Prostate gland (tissue), 2 donors: ENCODE measurements around the gene C1QTNF7. TPM values are rescaled to one million over a fixed set of nuclear protein-coding genes. Genes with fewer than 3 reads are reported as not detected.

ENCODE experiments used
- DNase-seq: peaks from one replicate; pipeline ENCODE4 v3.0.0-alpha.2; 2019; ENCODE audit warnings: low spot score
- H3K27ac ChIP-seq, 2 donors: fragments of 200-600 bp; sonication (generic); 2 replicates each; pipeline ENCODE4 v1.5.1; 2017 to 2019
- H3K27me3 ChIP-seq: fragments of 200-600 bp; sonication (generic); replicated peaks from 2 replicates; pipeline ENCODE4 v1.5.1; 2019; ENCODE audit not compliant: insufficient read depth
- H3K36me3 ChIP-seq, 2 donors: fragments of 200-600 bp; sonication (generic); 1 replicate in 1 of 2; 2 replicates in 1 of 2; pipeline versions ENCODE4 v1.5.1 to v1.8.1; 2017 to 2019
- H3K4me1 ChIP-seq: fragments of 200-600 bp; sonication (generic); replicated peaks from 2 replicates; pipeline ENCODE4 v1.5.1; 2019
- H3K4me3 ChIP-seq, 2 donors: fragments of 200-600 bp; sonication (generic); 2 replicates each; pipeline ENCODE4 v1.5.1; 2017 to 2019
- H3K9me3 ChIP-seq: fragments of 200-600 bp; sonication (generic); 2 replicates; pipeline ENCODE4 v1.5.1; 2017
- CTCF ChIP-seq, 4 experiments: fragments of 200-600 bp in 2 of 4; fragments of 450-650 bp in 2 of 4; sonication (generic) in 2 of 4; IDR thresholded peaks; 1 replicate in 3 of 4; 2 replicates in 1 of 4; pipeline ENCODE4 v1.5.1; 2016 to 2019; ENCODE audit warnings: antibody characterized with exemption in 4 of 4, mild to moderate bottlenecking in 2 of 4, moderate library complexity in 2 of 4
- POLR2A ChIP-seq: fragments of 450-650 bp; IDR thresholded peaks from one replicate; pipeline ENCODE4 v1.6.1; 2016; ENCODE audit warnings: antibody characterized with exemption, mild to moderate bottlenecking
- POLR2AphosphoS5 ChIP-seq: sonication (generic); formaldehyde crosslinking; IDR thresholded peaks from one replicate; pipeline ENCODE4 v1.6.1; 2017; ENCODE audit warnings: antibody characterized with exemption
- WGBS: methylation state at CpG from one replicate; pipeline ENCODE4 v1.1.5; 2018; 5-methylcytosine and 5-hydroxymethylcytosine counted together
- intact Hi-C: fragments of 100-400 bp; cut with DNase I; formaldehyde crosslinking; loops from one replicate; pipeline ENCODE4 v1.14.2; 2022
- total RNA-seq, 2 donors: library from RNA; depleted of rRNA; stranded (reverse); fragments of >200 nt; gene quantifications; one replicate each; pipeline ENCODE4 v1.1.0, GENCODE V29; 2016

The C1QTNF7 gene
- total RNA-seq, 2 donors from 2014 or later, result 4.6 to 6.0 TPM

- TF ChIP-seq CTCF (IDR thresholded peaks at IDR 0.05) (no peak), POLR2A (no peak), POLR2AphosphoS5 (no peak)
- Histone ChIP-seq H3K9me3 (no peaks in the 10 kb centered on the region), H3K27me3 (no peaks in the 10 kb centered on the region), H3K4me1 (no peaks in the 10 kb centered on the region), H3K4me3 (no peak overlapping the region), H3K27ac (no peak overlapping the region), H3K36me3 (no peaks in the 10 kb centered on the region)
- WGBS, result 67% methylated on average over 2 of the region's 2 CpGs
- intact Hi-C loops, result loop anchor here (2.0 to 10.0 kb wide), 4 partner anchors 61 to 454 kb away; partner anchors contain the start of gene CPEB2
- no peak for DNase-seq
Measured at GRCh38 chr4:15458616-15459015, 30.8 kb downstream of the C1QTNF7 start.

GRCh38 chr4:15459706-15460105 lies 31.9 kb downstream of the C1QTNF7 start:
- H3K9me3 ChIP-seq, result no peaks in the 10 kb centered on the region
- intact Hi-C loops, result loop anchor here (2.0 to 10.0 kb wide), 4 partner anchors 62 to 455 kb away; partner anchors contain the start of gene CPEB2
- TF ChIP-seq POLR2A, result no peak
- TF ChIP-seq POLR2AphosphoS5, result no peak
- no peak for TF ChIP-seq CTCF (IDR thresholded peaks at IDR 0.05)
- no peaks in the 10 kb centered on the region for H3K36me3 ChIP-seq
- no peaks in the 10 kb centered on the region for H3K4me1 ChIP-seq
- no peak overlapping the region for H3K4me3 ChIP-seq
- no peak overlapping the region for H3K27ac ChIP-seq
- no peak for DNase-seq
- no peaks in the 10 kb centered on the region for H3K27me3 ChIP-seq

- WGBS, result 87% methylated on average over 1 of the region's 1 CpG
- no peaks in the 10 kb centered on the region for H3K27me3 ChIP-seq
- no peaks in the 10 kb centered on the region for H3K4me1 ChIP-seq
- no peaks in the 10 kb centered on the region for H3K36me3 ChIP-seq
- intact Hi-C loops, result no loop called here
- no peak overlapping the region for H3K4me3 ChIP-seq
- no peaks in the 10 kb centered on the region for H3K9me3 ChIP-seq
- no peak overlapping the region for H3K27ac ChIP-seq
- TF ChIP-seq CTCF (IDR thresholded peaks at IDR 0.05) (no peak), POLR2A (no peak)
- no peak for DNase-seq
Measured at GRCh38 chr4:15466596-15466995, 38.8 kb downstream of the C1QTNF7 start.

GRCh38 chr4:15469402-15470127 lies 41.7 kb downstream of the C1QTNF7 start, which contains the start of gene CC2D2A:
Gene CC2D2A (plus strand): TSS chr4:15469882. CDS start chr4:15475933, 6,051 bp downstream.
- Histone ChIP-seq H3K9me3 (no peaks in the 10 kb centered on the region), H3K4me3 (peak within 1 kb of the TSS; percentile 30 to 36), H3K27me3 (no peaks in the 10 kb centered on the region), H3K36me3 (no peaks in the 10 kb centered on the region), H3K27ac (peak within 1 kb of the TSS; percentile 24 to 26), H3K4me1 (no peaks in the 10 kb centered on the region)
- no peak for DNase-seq
- WGBS, result 5% methylated on average over 14 of the region's 14 CpGs
- TF ChIP-seq POLR2AphosphoS5, result no peak
- no peak for TF ChIP-seq POLR2A
- intact Hi-C loops, result no loop called here

- Histone ChIP-seq H3K27me3 (no peaks in the 10 kb centered on the region), H3K9me3 (no peaks in the 10 kb centered on the region), H3K4me3 (peak overlapping the region; percentile 30 to 36), H3K4me1 (no peaks in the 10 kb centered on the region), H3K27ac (peak overlapping the region; percentile 24 to 26), H3K36me3 (no peaks in the 10 kb centered on the region)
- no peak for DNase-seq
- TF ChIP-seq POLR2A, result no peak
- no peak for TF ChIP-seq POLR2AphosphoS5
- no peak for TF ChIP-seq CTCF (IDR thresholded peaks at IDR 0.05)
- 4% methylated on average over 3 of the region's 3 CpGs for WGBS
- intact Hi-C loops, result no loop called here
Measured at GRCh38 chr4:15470128-15470475, 42.3 kb downstream of the C1QTNF7 start.
